GM19043 (cell line): Measurements from ENCODE around the gene CFAP141.
"Not testable (repeated sequence)": the region's sequence is repeated elsewhere in the genome, so short reads cannot be mapped to it uniquely, and the experiment has no call there.

Experiments
- ATAC-seq: cut with Tn5 transposase; IDR thresholded peaks from one replicate; pipeline ENCODE4 v1.9.1; 2021; ENCODE audit warnings: low read depth; ENCODE audit not compliant: unreplicated experiment

The CFAP141 gene

GRCh38 chr1:154206196-154206595 lies at the start of gene CFAP141:
TSS of gene CFAP141 (minus strand) at chr1:154206333. CDS start at chr1:154206307, 26 bp downstream.
- no peak for ATAC-seq

DNA sequence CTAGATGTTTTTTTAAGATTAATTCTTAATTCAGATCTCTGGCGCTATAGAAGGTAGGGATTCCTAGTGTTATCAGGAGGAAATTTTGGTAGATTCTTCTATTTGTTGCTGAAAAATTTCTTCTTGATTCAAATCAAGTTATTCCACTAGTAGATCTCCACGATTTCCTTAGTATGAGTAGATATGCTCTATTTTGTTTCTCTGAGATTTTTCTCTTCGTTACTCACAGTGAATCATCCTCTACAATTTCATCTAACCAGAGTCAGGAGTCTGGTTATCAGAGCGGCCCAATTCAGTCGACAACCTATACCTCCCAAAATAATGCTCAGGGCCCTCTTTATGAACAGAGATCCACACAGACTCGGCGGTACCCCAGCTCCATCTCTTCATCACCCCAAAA lies 47.5 kb upstream of the CFAP141 start:
- ATAC-seq = no peak

DNA sequence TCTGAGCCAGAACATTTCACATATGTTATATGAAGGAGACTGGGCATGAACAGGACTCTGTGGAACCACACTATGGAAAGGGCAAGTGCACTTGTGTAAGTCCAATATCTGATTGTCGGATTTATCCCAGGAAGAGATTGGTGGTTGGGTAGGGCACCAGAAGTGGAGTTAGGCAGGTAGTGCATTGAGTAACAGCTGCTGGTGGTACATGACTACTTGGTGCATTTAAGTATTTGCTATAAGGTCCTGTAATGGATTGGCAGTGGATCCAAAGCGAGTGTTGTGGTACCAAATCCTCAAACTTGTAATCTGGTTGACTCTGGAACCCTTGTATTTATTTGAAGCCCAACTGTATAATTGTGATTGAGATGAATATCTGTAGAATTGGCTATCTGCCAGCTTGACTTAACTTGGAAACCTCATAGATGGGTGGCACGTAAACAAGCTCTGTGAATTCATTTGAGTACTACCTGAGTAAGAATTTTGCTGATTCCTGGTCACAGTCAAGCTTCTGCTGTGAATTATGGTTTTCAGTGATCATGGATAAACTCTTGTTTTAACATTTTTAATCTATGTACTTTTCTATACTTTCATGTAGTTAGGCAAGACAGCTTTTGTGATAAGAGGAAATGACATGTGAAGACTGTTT lies 35.7 kb upstream of the CFAP141 start:
- no peak for ATAC-seq

GRCh38 chr1:154240294-154240833 lies 34.2 kb upstream of the CFAP141 start:
- ATAC-seq = no peak

GRCh38 chr1:154239491-154239890 lies 33.4 kb upstream of the CFAP141 start:
- ATAC-seq = no peak

DNA sequence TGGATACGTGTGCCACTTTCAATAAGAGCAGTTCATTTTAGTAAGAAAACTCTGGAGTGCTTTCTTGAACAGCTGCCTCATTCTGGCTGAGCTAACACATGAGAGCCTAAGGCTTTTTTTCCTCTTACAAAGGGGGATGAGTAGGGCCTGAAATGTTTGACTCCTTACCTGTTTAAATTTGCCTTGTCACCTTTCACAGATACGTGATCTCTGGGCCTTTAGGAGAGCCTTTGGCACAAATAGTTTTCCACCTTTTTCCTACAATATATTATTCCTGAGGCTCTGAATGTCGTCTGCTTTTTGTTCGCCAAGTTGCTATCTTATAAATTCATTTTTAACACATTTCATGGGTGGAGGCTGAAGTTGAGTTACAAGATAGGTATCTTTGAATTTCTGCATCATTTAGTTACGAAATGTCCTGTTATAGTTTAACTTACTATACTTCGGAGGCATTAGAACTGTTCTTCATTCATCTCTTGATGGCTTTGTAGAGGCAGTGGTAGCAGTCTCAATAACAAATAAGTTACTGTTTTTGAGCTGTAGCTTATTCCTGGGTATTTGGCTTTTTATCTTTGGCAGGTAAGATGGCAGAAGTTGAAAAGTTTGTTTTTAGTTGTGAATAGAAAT lies 31.9 kb upstream of the CFAP141 start:
- ATAC-seq = no peak

DNA sequence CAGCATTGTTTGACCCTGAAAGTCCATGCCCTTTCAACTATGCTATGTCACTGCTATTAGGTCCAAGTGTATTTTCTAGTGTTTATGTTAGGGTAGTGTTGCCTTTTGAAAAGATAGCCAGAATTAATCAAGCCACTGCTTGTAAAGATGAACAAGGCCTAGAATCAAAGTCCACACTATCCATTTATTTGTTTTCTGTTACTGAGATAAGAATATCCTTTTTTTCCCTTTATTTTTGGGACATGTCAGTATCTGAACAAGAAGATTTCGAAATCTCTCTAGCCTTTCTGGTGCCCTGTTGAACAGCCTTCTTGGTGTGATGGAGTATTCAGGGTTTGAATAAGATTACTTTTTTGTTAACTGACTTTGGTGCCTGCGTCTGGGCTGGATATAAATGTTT lies 31.3 kb upstream of the CFAP141 start:
- ATAC-seq = no peak

DNA sequence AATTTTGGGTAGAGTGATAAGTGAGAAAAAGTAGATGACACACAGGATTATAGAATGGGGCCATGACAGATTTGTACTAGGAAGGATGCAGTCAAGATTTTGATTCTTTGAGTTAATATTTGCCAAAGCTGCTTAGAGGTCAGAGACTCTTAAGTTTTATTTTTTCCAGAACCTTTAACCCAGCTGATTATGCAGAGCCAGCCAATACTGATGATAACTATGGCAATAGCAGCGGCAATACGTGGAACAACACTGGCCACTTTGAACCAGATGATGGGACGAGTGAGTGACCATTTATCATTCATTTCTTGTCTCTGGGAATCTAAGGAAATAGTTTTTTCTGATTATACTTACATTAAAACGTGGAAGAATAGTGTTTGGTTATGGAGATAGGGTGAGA lies 30.7 kb upstream of the CFAP141 start:
- no peak for ATAC-seq

GRCh38 chr1:154233127-154233526 lies 27.0 kb upstream of the CFAP141 start:
- not testable (repeated sequence) for ATAC-seq

GRCh38 chr1:154231112-154231511 lies 25.0 kb upstream of the CFAP141 start:
- ATAC-seq = not testable (repeated sequence)

DNA sequence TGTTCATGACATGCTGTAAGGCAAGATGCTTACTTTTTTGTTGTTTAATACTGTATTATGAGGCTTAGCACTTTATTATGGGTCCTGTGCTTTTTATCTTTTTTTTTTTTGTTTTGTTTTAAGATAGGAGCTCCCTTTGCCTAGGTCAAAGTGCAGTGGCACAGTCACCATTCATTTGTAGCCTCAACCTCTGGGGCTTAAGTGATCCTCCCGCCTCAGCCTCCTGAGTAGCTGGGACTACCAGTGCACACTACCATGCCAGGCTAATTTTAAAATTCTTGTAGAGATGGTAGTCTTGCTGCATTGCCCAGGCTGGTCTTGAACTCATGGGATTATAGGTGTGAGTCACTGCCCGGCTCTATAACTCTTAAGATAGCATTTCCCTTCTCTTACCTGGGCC lies 19.2 kb upstream of the CFAP141 start:
- ATAC-seq = no peak

DNA sequence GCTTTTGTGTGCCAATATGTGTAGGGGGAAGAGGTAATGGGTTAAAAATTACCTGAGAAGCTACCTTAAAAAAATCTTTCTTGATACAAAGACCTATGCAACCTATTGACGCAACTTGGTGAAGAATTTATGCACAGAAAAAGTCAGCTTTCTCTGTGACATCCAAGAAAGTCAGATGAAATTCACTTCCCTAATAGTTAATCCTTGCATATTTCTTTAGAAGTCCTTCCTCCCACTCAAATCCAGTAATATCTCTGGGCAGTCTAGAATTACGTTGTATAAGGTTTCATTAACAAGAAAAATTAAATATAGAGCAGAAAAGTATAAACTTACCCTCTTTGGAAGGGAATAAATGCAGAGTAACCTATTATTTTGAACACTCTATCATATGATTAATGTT lies 17.5 kb upstream of the CFAP141 start:
- no peak for ATAC-seq

DNA sequence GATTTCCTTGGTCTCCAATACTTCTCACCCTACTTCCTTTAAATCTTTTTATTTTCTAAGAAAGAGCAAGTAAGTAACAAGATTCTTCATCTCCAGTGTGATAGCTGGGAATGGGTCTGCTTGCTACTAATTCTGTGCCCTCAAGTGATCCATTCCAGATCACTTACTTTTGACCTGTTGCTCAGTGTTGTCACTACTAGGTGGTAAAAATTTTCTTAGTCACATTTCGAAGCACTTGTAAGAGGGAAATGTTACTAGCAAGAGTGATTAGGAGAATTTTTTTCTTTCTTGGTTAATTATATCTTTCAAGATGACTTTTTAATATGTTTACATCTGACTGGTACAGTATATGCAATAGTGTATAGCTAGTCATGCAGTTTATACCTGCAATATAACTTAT lies 16.8 kb upstream of the CFAP141 start:
- ATAC-seq = no peak

GRCh38 chr1:154222518-154222917 lies 16.4 kb upstream of the CFAP141 start:
- no peak for ATAC-seq

DNA sequence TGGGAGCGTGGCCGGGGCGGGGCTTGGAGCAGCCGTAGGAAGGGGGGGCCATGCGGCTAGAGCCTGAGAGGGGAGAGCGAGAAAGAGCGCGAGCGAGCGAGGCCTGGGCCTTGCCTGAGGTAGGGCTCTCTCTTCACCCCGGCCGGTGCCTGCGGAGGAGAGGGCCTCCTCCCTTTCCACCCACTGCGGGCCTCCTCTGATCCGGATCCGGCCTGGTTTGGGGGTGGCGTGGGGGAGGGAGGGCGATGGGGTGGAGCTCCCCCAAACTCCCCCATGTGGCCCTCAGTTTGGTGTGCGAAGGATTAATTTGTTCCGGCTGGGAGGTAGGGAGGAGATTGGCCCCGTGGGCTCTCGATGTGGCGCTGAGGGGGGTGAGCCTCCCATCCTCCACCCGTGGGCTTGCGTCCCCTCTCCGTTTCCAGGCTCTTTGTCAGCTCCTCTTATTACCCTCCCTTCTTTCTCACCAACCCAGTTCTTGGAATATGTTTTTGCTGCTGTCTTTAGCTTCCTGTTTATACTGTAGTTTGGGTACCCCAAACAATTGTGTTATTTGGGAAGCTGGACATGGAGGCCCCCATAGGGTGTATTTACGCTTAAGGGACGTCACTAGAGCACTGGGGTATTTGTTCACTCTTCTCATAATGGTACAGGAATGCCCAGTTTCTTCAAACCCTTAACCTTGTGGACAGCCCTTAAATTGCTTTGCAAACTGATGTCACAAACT lies 15.3 kb upstream of the CFAP141 start:
- no peak for ATAC-seq

DNA sequence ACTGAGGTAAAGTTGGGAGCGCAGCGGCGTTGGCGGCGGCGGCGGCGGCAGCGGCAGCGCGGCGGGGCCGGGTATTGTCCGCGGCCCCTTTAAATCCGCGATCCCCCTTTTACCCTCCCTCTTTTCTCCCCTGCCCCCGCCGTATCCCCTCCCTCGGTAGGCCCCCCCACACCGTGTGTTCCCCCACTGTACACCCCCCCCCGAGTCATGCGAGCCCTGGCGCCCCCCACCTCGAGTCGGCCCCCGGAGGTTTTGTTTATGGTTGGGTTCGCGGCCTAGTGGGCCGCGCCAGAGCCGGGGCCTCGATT lies 14.8 kb upstream of the CFAP141 start:
- no peak for ATAC-seq

DNA sequence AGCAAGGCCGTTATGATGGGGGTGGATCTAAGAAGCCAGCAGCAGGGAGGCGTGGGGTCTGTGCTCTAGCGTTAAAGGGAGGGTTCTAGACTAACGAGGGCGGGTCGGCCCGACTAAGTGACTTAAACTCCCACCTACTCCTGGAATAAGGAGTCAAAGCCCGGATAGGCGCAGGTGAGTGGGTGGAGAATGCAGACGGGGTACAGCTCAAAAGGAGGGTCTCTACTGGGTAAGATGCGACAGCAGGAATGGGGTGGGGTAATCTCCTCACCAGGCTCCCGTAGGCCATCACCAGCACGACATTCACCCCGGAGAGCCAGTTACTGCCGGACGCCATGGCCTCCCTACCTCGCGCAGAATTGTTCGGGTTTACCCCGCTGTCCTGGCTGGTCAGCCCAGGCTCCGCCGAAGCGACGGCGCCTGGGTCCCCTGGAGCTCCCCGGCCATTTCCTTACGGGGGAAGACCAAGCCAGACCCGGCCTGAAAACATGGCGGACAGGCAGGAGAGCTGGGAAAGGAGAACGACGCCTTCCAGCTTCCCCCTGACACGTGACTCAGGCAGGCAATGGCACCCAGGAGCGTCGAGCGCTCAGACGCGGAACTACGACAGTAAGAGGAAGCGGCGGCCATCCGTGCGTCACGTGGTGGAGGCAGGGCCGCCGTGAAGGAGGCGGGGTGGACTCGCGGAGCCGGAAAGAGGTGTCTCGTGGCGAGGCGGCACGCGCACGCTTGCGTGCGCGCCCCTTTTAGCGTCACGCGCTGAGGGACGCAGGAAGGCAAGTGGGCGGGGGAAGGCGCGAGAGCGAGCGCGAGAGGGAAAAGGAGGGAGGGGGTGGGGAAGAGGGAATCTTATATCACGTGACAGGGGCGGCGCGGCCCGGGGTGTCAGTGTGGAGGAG lies 14.2 kb upstream of the CFAP141 start, which contains the start of gene UBAP2L:
UBAP2L (plus strand) TSS at position 885 of the 899 bp plus-strand sequence. CDS start 4,169 bp downstream, outside the sequence.
- ATAC-seq = peak; percentile 93

- no peak for ATAC-seq
Observed at GRCh38 chr1:154219541-154219940, 13.4 kb upstream of the CFAP141 start.

GRCh38 chr1:154218545-154218944 lies 12.4 kb upstream of the CFAP141 start:
- no peak for ATAC-seq

DNA sequence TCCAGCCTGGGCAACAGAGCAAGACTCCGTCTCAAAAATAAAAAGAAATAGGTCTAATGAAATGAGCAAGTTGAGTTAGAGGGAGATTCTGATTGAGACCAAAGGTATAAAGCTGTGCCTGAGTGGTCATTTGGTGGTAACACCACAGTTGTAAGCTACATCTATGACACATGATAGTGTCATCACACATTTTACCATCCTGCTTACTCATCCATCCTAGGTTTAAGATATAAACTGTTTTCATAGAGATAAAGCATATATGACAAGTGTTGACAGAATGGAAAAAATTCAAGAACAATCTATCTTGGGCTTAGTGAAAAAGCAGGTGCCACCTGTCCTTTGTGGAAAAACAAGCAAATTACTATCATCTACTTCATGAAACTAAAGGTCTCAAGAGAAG lies 7.1 kb upstream of the CFAP141 start:
- ATAC-seq = no peak

GRCh38 chr1:154212083-154212482 lies 6.0 kb upstream of the CFAP141 start:
- no peak for ATAC-seq
